ENCODE data around the gene HHIP. TPM values are rescaled to one million over a fixed set of nuclear protein-coding genes. Genes with fewer than 3 reads are reported as not detected.

The HHIP gene
- total and polyA plus RNA-seq, 5 donors = 0.03 to 1.2 (median 0.27) TPM; not detected in 1

DNA sequence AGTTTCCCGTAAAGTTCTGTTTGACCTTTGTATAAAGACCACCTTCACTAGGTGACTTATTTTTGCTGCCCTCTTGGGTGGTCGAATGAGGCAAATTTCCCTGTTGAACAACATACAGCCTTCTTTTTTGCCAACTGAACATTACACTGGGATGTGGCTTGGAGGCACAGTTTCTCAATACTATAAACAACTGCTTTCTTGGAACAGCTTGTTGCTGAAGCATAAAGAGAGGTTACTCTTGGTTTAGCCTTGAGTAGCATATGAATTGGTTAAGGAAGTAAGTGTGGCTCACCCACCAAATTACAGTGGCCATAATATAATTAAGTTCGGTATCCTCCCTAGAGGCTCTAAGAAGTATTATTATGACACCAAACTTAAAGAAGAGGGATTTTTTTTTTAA is 40.0 kb downstream of the HHIP start:
- DNase-seq (no peak), ATAC-seq (no peak)
- WGBS = 84% methylated on average over 3 of the region's 3 CpGs
- Histone ChIP-seq H3K4me3 (ENCODE audit: low read length) (no peak overlapping the region), H3K27ac (ENCODE audit: low read length) (no peak overlapping the region), H3K4me1 (ENCODE audit: control insufficient read depth, insufficient read depth, low read length) (no peaks in the 10 kb centered on the region), H3K27me3 (ENCODE audit: control insufficient read depth, insufficient read depth) (no peaks in the 10 kb centered on the region), H3K9me3 (ENCODE audit: control insufficient read depth, low read length) (no peaks in the 10 kb centered on the region)
- intact Hi-C loops (cut with DNase I) = no loop called here

DNA sequence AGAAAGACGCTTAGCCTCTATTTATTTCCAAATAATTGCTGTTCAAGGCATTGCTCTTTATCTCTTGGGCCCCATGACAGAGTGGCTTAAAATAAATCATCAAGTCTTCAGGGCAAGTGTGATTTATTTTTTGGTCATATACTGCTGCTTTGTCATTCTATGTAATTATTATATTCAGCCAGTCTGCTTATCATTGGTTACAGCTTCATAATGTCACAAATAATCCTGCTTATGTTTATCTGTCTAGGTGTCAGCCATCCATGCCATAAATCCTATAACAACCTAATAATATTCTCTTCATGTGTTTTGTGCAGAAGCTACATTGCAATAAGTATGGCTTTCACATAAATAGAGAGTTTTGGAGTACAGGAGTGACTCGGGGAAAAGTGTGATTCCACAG is 41.0 kb downstream of the HHIP start:
- Histone ChIP-seq H3K4me1 (ENCODE audit: control insufficient read depth, insufficient read depth, low read length) (no peaks in the 10 kb centered on the region), H3K27ac (ENCODE audit: low read length) (no peak overlapping the region), H3K4me3 (ENCODE audit: low read length) (no peak overlapping the region), H3K9me3 (ENCODE audit: control insufficient read depth, low read length) (no peaks in the 10 kb centered on the region), H3K27me3 (ENCODE audit: control insufficient read depth, insufficient read depth) (no peaks in the 10 kb centered on the region)
- intact Hi-C loops (cut with DNase I) = no loop called here
- ATAC-seq (no peak), DNase-seq (no peak)
- WGBS = 72% methylated on average over 2 of the region's 2 CpGs

- Histone ChIP-seq H3K27ac (ENCODE audit: low read length) (no peak overlapping the region), H3K4me3 (ENCODE audit: low read length) (no peak overlapping the region), H3K27me3 (ENCODE audit: control insufficient read depth, insufficient read depth) (no peaks in the 10 kb centered on the region), H3K4me1 (ENCODE audit: control insufficient read depth, insufficient read depth, low read length) (no peaks in the 10 kb centered on the region), H3K9me3 (ENCODE audit: control insufficient read depth, low read length) (no peaks in the 10 kb centered on the region)
- WGBS = 93% methylated on average over 1 of the region's 1 CpG
- intact Hi-C loops (cut with DNase I) = no loop called here
- DNase-seq = no peak
- no peak for ATAC-seq
Measured at GRCh38 chr4:144687466-144687865, 41.5 kb downstream of the HHIP start.

DNA sequence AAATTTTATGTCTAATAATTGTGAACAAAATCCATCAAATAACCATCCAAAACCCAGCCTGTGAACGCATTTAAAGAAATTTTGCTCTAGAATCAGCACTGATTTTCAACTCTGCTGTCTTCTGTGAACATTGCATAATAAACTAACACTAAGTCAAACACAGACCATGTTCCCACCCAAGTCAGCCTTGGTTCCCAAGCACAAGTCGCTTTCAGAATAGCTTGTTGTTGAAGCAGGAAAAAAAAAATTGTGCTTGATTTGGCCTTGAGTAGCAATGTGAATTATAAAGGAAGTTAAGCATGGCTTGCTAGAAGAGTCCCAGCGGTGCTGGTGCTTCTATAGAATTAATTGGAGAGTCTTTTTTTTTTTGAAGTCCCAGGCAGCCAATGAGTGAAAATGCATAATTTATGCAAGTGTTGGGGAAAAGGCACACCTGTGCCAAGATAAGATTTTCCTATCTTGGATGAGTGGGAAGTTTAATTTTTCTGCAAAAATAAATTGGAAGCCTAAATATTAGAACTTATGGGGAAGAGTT is 42.1 kb downstream of the HHIP start:
- ATAC-seq (no peak), DNase-seq (no peak)
- Histone ChIP-seq H3K4me1 (ENCODE audit: control insufficient read depth, insufficient read depth, low read length) (no peaks in the 10 kb centered on the region), H3K27ac (ENCODE audit: low read length) (no peak overlapping the region), H3K4me3 (ENCODE audit: low read length) (no peak overlapping the region), H3K27me3 (ENCODE audit: control insufficient read depth, insufficient read depth) (no peaks in the 10 kb centered on the region), H3K9me3 (ENCODE audit: control insufficient read depth, low read length) (no peaks in the 10 kb centered on the region)
- intact Hi-C loops (cut with DNase I) = no loop called here
- WGBS = 93% methylated on average over 3 of the region's 3 CpGs

DNA sequence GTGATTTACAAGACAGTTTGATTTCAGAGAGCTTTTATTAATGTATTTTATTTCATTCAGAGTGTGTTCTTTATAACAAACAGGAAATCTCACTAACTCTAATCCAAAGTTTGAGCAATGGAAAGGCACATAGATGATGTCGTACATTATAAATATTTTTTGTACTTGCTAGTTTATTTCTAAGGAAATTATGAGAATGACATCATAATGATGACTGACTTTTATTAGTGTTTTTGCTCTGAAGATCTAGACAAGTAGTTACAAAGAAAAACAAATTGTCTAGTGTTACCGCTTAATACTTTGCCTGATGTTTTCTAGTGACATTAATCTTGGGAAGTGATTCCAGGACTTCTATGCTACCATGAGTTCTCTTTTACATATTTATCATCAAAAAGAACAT is 43.2 kb downstream of the HHIP start:
- Histone ChIP-seq H3K27ac (ENCODE audit: low read length) (no peak overlapping the region), H3K9me3 (ENCODE audit: control insufficient read depth, low read length) (no peaks in the 10 kb centered on the region), H3K4me3 (ENCODE audit: low read length) (no peak overlapping the region), H3K4me1 (ENCODE audit: control insufficient read depth, insufficient read depth, low read length) (no peaks in the 10 kb centered on the region), H3K27me3 (ENCODE audit: control insufficient read depth, insufficient read depth) (no peaks in the 10 kb centered on the region)
- intact Hi-C loops (cut with DNase I) = no loop called here
- 91% methylated on average over 2 of the region's 2 CpGs for WGBS
- no peak for DNase-seq
- no peak for ATAC-seq

DNA sequence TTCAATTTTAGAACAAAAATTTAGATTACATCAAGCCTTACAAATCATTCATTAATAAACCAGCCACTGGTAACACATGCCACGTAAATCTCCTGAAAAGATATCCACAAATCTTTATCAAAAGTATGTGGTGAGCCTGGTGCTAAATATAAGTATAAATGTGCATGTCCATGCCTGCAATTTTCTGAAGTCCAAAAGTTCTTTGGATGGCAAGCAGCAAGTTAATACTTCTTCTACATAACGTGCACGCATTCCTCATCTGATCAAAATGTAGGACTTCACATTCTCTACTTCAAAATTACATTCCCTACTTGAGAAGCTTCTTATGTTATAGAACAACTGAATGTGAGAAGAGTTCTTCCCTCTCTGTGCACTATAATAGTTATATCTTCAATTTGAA is 49.8 kb downstream of the HHIP start:
- Histone ChIP-seq H3K9me3 (ENCODE audit: control insufficient read depth, low read length) (no peaks in the 10 kb centered on the region), H3K27me3 (ENCODE audit: control insufficient read depth, insufficient read depth) (no peaks in the 10 kb centered on the region), H3K4me3 (ENCODE audit: low read length) (no peak overlapping the region), H3K4me1 (ENCODE audit: control insufficient read depth, insufficient read depth, low read length) (no peaks in the 10 kb centered on the region), H3K27ac (ENCODE audit: low read length) (no peak overlapping the region)
- DNase-seq (no peak), ATAC-seq (no peak)
- WGBS = 83% methylated on average over 3 of the region's 3 CpGs
- intact Hi-C loops (cut with DNase I) = no loop called here

- Histone ChIP-seq H3K9me3 (ENCODE audit: control insufficient read depth, low read length) (no peaks in the 10 kb centered on the region), H3K27me3 (ENCODE audit: control insufficient read depth, insufficient read depth) (no peaks in the 10 kb centered on the region), H3K27ac (ENCODE audit: low read length) (no peak overlapping the region), H3K4me3 (ENCODE audit: low read length) (no peak overlapping the region), H3K4me1 (ENCODE audit: control insufficient read depth, insufficient read depth, low read length) (no peaks in the 10 kb centered on the region)
- no peak for ATAC-seq
- no peak for DNase-seq
- intact Hi-C loops (cut with DNase I) = no loop called here
Measured at GRCh38 chr4:144696376-144696775, 50.4 kb downstream of the HHIP start.

GRCh38 chr4:144699565-144699964 is 53.6 kb downstream of the HHIP start:
- peak in 1 of 2 donors; percentile 76 for ATAC-seq

DNA sequence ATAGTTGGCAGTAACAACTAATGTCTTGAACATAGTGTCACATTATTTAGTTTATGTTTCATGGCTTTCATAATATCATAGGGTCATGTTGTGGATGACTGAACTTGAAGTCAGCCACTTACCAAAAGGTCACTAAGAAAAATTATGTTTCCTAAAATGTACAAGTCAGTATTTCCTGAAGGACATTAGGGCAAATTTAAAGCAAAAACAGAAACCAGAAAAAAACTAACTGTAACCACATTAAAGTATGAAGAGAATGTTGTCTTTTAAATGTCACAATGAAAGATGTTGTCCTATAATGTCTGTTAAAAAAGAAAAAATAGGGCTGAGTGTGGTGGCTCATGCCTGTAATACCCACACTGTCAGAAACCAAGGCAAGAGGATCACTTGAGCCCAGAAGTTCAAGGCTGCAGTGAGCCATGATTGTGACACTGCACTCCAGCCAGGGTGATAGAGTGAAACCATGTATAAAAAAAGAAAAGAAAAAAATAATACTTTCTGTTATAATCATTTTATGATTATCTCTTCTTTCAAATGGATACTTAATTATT is 55.8 kb downstream of the HHIP start:
- ATAC-seq (no peak), DNase-seq (no peak)
- Histone ChIP-seq H3K27me3 (ENCODE audit: control insufficient read depth, insufficient read depth) (no peaks in the 10 kb centered on the region), H3K4me1 (ENCODE audit: control insufficient read depth, insufficient read depth, low read length) (no peaks in the 10 kb centered on the region), H3K4me3 (ENCODE audit: low read length) (no peak overlapping the region), H3K27ac (ENCODE audit: low read length) (no peak overlapping the region), H3K9me3 (ENCODE audit: control insufficient read depth, low read length) (no peaks in the 10 kb centered on the region)
- intact Hi-C loops (cut with DNase I) = no loop called here

More at GRCh38 chr4:144699565-144699964, 53.6 kb downstream of the HHIP start:
- Histone ChIP-seq H3K4me3 (ENCODE audit: low read length) (no peak overlapping the region), H3K4me1 (ENCODE audit: control insufficient read depth, insufficient read depth, low read length) (no peaks in the 10 kb centered on the region), H3K9me3 (ENCODE audit: control insufficient read depth, low read length) (no peaks in the 10 kb centered on the region), H3K27me3 (ENCODE audit: control insufficient read depth, insufficient read depth) (no peaks in the 10 kb centered on the region), H3K27ac (ENCODE audit: low read length) (no peak overlapping the region)
- DNase-seq = no peak
- intact Hi-C loops (cut with DNase I) = no loop called here
- 57% methylated on average over 2 of the region's 2 CpGs for WGBS

- Histone ChIP-seq H3K27ac (ENCODE audit: low read length) (no peak overlapping the region), H3K4me1 (ENCODE audit: control insufficient read depth, insufficient read depth, low read length) (no peaks in the 10 kb centered on the region), H3K9me3 (ENCODE audit: control insufficient read depth, low read length) (no peaks in the 10 kb centered on the region), H3K4me3 (ENCODE audit: low read length) (no peak overlapping the region), H3K27me3 (ENCODE audit: control insufficient read depth, insufficient read depth) (no peaks in the 10 kb centered on the region)
- DNase-seq = no peak
- intact Hi-C loops (cut with DNase I) = no loop called here
- 79% methylated on average over 5 of the region's 5 CpGs for WGBS
- ATAC-seq = no peak
Measured at GRCh38 chr4:144703494-144703893, 57.5 kb downstream of the HHIP start.

DNA sequence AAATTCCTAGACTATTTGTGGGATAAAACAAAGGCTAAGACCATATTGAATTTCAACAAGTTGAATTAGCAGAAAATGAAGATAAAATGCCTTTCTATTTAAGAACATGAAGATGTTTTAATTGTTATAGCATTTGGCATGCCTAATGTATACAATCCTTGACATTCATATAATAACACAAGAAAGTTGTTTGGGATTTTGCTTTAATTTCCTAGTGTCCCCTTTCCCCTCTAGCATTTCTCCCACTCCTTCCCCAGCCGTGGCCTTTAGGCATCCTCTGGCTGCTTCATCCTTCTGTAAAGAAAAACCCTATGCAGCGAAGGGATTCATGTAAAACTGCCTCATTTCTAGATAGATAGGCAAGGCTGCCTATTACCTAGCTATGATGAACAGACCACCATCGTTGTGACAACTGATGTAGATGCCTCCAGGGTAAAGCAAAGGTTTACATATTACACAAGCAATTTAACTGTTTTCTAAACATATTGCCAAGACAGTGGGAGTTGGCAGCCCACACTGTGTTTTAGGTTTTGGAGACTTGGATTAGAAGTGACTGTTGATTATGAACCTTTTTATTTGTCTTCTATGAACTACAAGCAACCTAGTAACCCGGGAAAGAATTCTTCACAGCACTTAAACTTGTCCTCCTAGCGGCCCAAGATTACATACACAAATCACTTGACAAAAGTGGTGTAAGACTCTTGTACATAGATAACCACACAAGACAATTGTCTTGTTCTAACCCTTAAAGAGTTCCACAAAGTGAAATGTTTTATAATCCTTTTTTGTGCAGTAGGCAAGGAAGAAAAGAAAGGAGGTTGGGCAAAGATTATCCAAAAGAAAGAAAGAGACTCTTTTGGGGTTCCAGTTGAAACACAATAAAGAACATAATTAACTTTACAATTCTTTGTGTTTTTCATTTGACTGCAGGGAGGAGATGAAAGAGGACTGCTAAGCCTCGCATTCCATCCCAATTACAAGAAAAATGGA is 59.9 kb downstream of the HHIP start:
- intact Hi-C loops (cut with DNase I) = no loop called here
- H3K9me3 ChIP-seq (ENCODE audit: control insufficient read depth, low read length) = no peaks in the 10 kb centered on the region
- 59% methylated on average over 6 of the region's 6 CpGs for WGBS
- no peaks in the 10 kb centered on the region for H3K27me3 ChIP-seq (ENCODE audit: control insufficient read depth, insufficient read depth)
- DNase-seq (no peak), ATAC-seq (no peak)
- H3K4me1 ChIP-seq (ENCODE audit: control insufficient read depth, insufficient read depth, low read length) = peaks cover 2% of the 10 kb centered on the region
- H3K27ac ChIP-seq (ENCODE audit: low read length) = no peak overlapping the region
- no peak overlapping the region for H3K4me3 ChIP-seq (ENCODE audit: low read length)
